MCF 10A (cell line): Measurements from ENCODE around the gene TMEM204. TPM values are rescaled to one million over a fixed set of nuclear protein-coding genes. Genes with fewer than 3 reads are reported as not detected.

Experiments
- BruUV-seq: library from RNA; stranded (reverse); fragments of 400-500 nt; replicated peaks from 2 replicates; lab custom pipeline; 2021; lab: Mats Ljungman, UMichigan
- CTCF ChIA-PET: fragments of 300-600 bp; sonication (Branson Sonifier 250); formaldehyde crosslinking; extraction: SDS; loops from one replicate; lab custom pipeline; 2021; ENCODE audit warnings: antibody characterized with exemption, inconsistent platforms; lab: Yijun Ruan, JAX
- POLR2A ChIA-PET: fragments of 300-600, 350-650 bp; sonication (Branson Sonifier 250); formaldehyde crosslinking; extraction: SDS; loops from one replicate; lab custom pipeline; 2020; ENCODE audit warnings: antibody characterized with exemption, inconsistent platforms; lab: Yijun Ruan, JAX
- DNase-seq: peaks from one replicate; pipeline ENCODE4 v3.0.0-alpha.2; 2018; ENCODE audit not compliant: unreplicated experiment
- H3K27ac Mint-ChIP-seq: one replicate; pipeline ENCODE4 v1.8.0; 2022; ENCODE audit warnings: mild to moderate bottlenecking, low read depth, mixed read lengths; ENCODE audit not compliant: unreplicated experiment
- H3K27me3 Mint-ChIP-seq: one replicate; pipeline ENCODE4 v1.8.0; 2022; ENCODE audit warnings: mixed read lengths; ENCODE audit not compliant: insufficient read depth, unreplicated experiment
- H3K36me3 Mint-ChIP-seq: one replicate; pipeline ENCODE4 v1.8.0; 2022; ENCODE audit warnings: mild to moderate bottlenecking, moderate library complexity, mixed read lengths; ENCODE audit not compliant: insufficient read depth, unreplicated experiment
- H3K4me1 Mint-ChIP-seq: one replicate; pipeline ENCODE4 v1.8.0; 2022; ENCODE audit warnings: mixed read lengths; ENCODE audit not compliant: insufficient read depth, unreplicated experiment
- H3K4me3 Mint-ChIP-seq: one replicate; pipeline ENCODE4 v1.8.0; 2022; ENCODE audit warnings: mild to moderate bottlenecking, moderate library complexity, mixed read lengths; ENCODE audit not compliant: unreplicated experiment
- H3K9me3 Mint-ChIP-seq: one replicate; pipeline ENCODE4 v1.8.0; 2022; ENCODE audit warnings: mixed read lengths; ENCODE audit not compliant: unreplicated experiment
- CTCF ChIP-seq: fragments of 200-600 bp; IDR thresholded peaks from one replicate; pipeline ENCODE4 v1.8.0; 2022; ENCODE audit warnings: antibody characterized with exemption, mild to moderate bottlenecking; ENCODE audit not compliant: unreplicated experiment
- intact Hi-C: fragments of 100-400 bp; cut with micrococcal nuclease; formaldehyde crosslinking; loops from 2 replicates; pipeline ENCODE4 v1.14.1; 2022
- total RNA-seq: library from RNA; stranded (reverse); gene quantifications from 2 replicates; pipeline ENCODE4 v1.2.3, GENCODE V29; 2022

Gene TMEM204
- total RNA-seq, 1 experiment from 2014 or later = not detected

DNA sequence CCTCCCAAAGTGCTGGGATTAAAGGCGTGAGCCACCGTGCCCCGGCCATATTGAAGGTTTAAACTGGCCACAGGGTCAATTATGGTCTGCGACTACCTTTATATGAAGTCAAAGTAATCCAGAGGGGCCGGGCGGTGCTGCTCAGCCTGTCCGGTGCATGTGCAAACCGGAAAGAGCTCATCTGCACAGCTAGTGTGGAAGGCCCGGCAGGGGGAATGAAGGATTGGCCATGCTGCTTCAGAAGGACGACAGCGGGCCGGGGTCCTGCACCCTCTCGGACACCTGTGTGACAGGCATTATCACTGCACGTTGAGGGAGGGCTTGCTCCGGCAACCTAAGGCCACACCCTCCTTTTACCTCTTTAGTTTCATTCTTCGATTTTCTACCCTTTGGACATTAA is 23.6 kb downstream of the TMEM204 start:
- BruUV-seq = no TSS peak
- H3K4me3 Mint-ChIP-seq = no peak overlapping the region

GRCh38 chr16:1557576-1557975 is 24.1 kb downstream of the TMEM204 start:
- ChIA-PET CTCF (interaction anchor here (0.6 kb wide), 2 partner anchors 13 to 783 kb away, joined by 3 read pairs; no protein-coding TSS in a partner anchor), POLR2A (no interaction called here)
- Mint-ChIP-seq H3K9me3 (no peaks in the 10 kb centered on the region), H3K4me1 (no peaks in the 10 kb centered on the region), H3K36me3 (peaks cover 57% of the 10 kb centered on the region), H3K27me3 (no peaks in the 10 kb centered on the region), H3K27ac (no peak overlapping the region), H3K4me3 (no peak overlapping the region)
- no peak for TF ChIP-seq CTCF
- intact Hi-C loops = no loop called here
- no TSS peak for BruUV-seq
- no peak for DNase-seq

More for the DNA sequence above, 23.6 kb downstream of the TMEM204 start:
- no peaks in the 10 kb centered on the region for H3K4me1 Mint-ChIP-seq
- peaks cover 59% of the 10 kb centered on the region for H3K36me3 Mint-ChIP-seq
- H3K9me3 Mint-ChIP-seq = no peaks in the 10 kb centered on the region
- H3K27ac Mint-ChIP-seq = no peak overlapping the region
- ChIA-PET CTCF (no interaction called here), POLR2A (interaction anchor here (0.7 kb wide), 1 partner anchor 102 kb away, joined by 3 read pairs; no protein-coding TSS in a partner anchor)
- TF ChIP-seq CTCF = no peak
- DNase-seq = no peak
- intact Hi-C loops = no loop called here
- H3K27me3 Mint-ChIP-seq = no peaks in the 10 kb centered on the region

DNA sequence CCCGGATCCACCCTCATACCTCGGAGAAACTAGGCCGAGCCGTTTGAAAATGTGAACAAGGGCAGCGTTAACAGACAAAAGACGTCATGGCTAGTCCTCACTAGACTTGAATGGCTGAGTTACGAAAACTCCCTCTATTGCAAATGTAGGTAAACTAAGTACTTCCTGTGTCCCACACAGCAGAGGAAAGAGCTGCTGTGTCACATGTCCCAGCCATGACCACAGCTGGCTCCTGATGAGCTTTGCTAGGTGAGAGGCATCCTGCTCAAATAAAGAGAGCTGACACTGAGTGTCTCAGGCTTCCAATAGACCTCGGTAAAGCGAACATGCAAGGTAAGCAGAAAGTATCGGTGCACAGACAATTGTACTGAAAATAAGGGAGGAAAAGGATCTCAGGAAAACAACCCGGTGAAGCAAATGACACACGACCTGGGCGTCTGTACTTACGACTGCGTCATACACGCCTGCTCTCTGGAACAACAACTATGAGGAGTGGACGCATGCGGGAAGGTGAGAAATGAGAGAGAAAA is 26.0 kb downstream of the TMEM204 start:
- no peaks in the 10 kb centered on the region for H3K9me3 Mint-ChIP-seq
- H3K36me3 Mint-ChIP-seq = peaks cover 55% of the 10 kb centered on the region
- no peak for TF ChIP-seq CTCF
- H3K27me3 Mint-ChIP-seq = no peaks in the 10 kb centered on the region
- no TSS peak for BruUV-seq
- H3K27ac Mint-ChIP-seq = no peak overlapping the region
- no peak for DNase-seq
- H3K4me1 Mint-ChIP-seq = no peaks in the 10 kb centered on the region
- CTCF ChIA-PET = no interaction called here
- POLR2A ChIA-PET = no interaction called here
- no peak overlapping the region for H3K4me3 Mint-ChIP-seq
- intact Hi-C loops = no loop called here

- no peaks in the 10 kb centered on the region for H3K9me3 Mint-ChIP-seq
- no TSS peak for BruUV-seq
- intact Hi-C loops = no loop called here
- no peak overlapping the region for H3K4me3 Mint-ChIP-seq
- peaks cover 50% of the 10 kb centered on the region for H3K36me3 Mint-ChIP-seq
- no peak for TF ChIP-seq CTCF
- DNase-seq = no peak
- POLR2A ChIA-PET = no interaction called here
- H3K27ac Mint-ChIP-seq = no peak overlapping the region
- no peaks in the 10 kb centered on the region for H3K27me3 Mint-ChIP-seq
- CTCF ChIA-PET = no interaction called here
- no peaks in the 10 kb centered on the region for H3K4me1 Mint-ChIP-seq
Observed at GRCh38 chr16:1560153-1560552, 26.7 kb downstream of the TMEM204 start.
